NCI-H1417 (cell line): ENCODE results near the gene NUDT6.
"Not testable (repeated sequence)": the region's sequence is repeated elsewhere in the genome, so short reads cannot be mapped to it uniquely, and the experiment has no call there.

Experiments
- DNase-seq, 3 experiments: peaks; one replicate each; lab custom pipeline; 2025; lab: John Stamatoyannopoulos, UW

Gene NUDT6

GRCh38 chr4:122921971-122922876, at the start of gene NUDT6:
Gene NUDT6 (minus strand): TSS chr4:122922597. CDS start chr4:122922572, 25 bp downstream.
- DNase-seq: peak; percentile 61 to 91 (median 90)

- no peak for DNase-seq
These were observed 45.9 kb upstream of the NUDT6 start for GRCh38 chr4:122968227-122968812.

GRCh38 chr4:122967231-122967630, 44.8 kb upstream of the NUDT6 start:
- DNase-seq: no peak

- DNase-seq: no peak
These were observed 43.8 kb upstream of the NUDT6 start for GRCh38 chr4:122966201-122966600.

GRCh38 chr4:122963216-122963615, 40.8 kb upstream of the NUDT6 start:
- no peak for DNase-seq

- DNase-seq: no peak
These were observed 38.2 kb upstream of the NUDT6 start for GRCh38 chr4:122960611-122961000.

- no peak for DNase-seq
These were observed 37.7 kb upstream of the NUDT6 start for GRCh38 chr4:122959981-122960610.

- DNase-seq: no peak
These were observed 37.0 kb upstream of the NUDT6 start for GRCh38 chr4:122959441-122959840.

GRCh38 chr4:122958505-122958904, 36.1 kb upstream of the NUDT6 start:
- DNase-seq: no peak

- DNase-seq: no peak
These were observed 31.5 kb upstream of the NUDT6 start for GRCh38 chr4:122953924-122954323.

GRCh38 chr4:122952028-122952427, 29.6 kb upstream of the NUDT6 start:
- no peak for DNase-seq

GRCh38 chr4:122948671-122949070, 26.3 kb upstream of the NUDT6 start:
- DNase-seq: no peak

GRCh38 chr4:122946142-122946541, 23.7 kb upstream of the NUDT6 start:
- no peak for DNase-seq

- not testable (repeated sequence) for DNase-seq
These were observed 22.7 kb upstream of the NUDT6 start for GRCh38 chr4:122945136-122945535.

- no peak for DNase-seq
These were observed 10.4 kb upstream of the NUDT6 start for GRCh38 chr4:122932763-122933162.

- peak in 1 of 3 experiments; percentile 32 for DNase-seq
These were observed 8.5 kb upstream of the NUDT6 start for GRCh38 chr4:122930862-122931261.

GRCh38 chr4:122928930-122929329, 6.5 kb upstream of the NUDT6 start:
- DNase-seq: no peak

- DNase-seq: peak; percentile 79 to 90 (median 82)
These were observed 597 bp upstream of the NUDT6 start for GRCh38 chr4:122922877-122923511.

GRCh38 chr4:122921300-122921699, 1.1 kb downstream of the NUDT6 start:
- DNase-seq: no peak

- DNase-seq: peak in 1 of 3 experiments; percentile 8
These were observed 1.9 kb downstream of the NUDT6 start for GRCh38 chr4:122920473-122920872.

GRCh38 chr4:122917731-122918130, 4.7 kb downstream of the NUDT6 start:
- DNase-seq: no peak

- DNase-seq: no peak
These were observed 7.5 kb downstream of the NUDT6 start for GRCh38 chr4:122914938-122915337.
